GM21576 (cell line): ENCODE results near the gene FBXO8.

Experiments used
- ATAC-seq: cut with Tn5 transposase; IDR thresholded peaks from one replicate; pipeline ENCODE4 v1.9.1; 2021; ENCODE audit warnings: mild to moderate bottlenecking, moderate library complexity; ENCODE audit not compliant: unreplicated experiment

The FBXO8 gene

GRCh38 chr4:174211622-174212044 lies 71.8 kb downstream of the FBXO8 start:
- no peak for ATAC-seq

GRCh38 chr4:174210952-174211490 lies 72.4 kb downstream of the FBXO8 start:
- no peak for ATAC-seq

- ATAC-seq, result no peak
These were observed 73.1 kb downstream of the FBXO8 start for GRCh38 chr4:174210354-174210753.

- ATAC-seq, result no peak
These were observed 74.1 kb downstream of the FBXO8 start for GRCh38 chr4:174209341-174209740.

GRCh38 chr4:174207367-174207766 lies 76.1 kb downstream of the FBXO8 start:
- no peak for ATAC-seq

GRCh38 chr4:174204164-174204831 lies 79.2 kb downstream of the FBXO8 start:
- ATAC-seq, result no peak

- no peak for ATAC-seq
These were observed 81.6 kb downstream of the FBXO8 start for GRCh38 chr4:174201871-174202270.

- no peak for ATAC-seq
These were observed 83.7 kb downstream of the FBXO8 start for GRCh38 chr4:174199735-174200134.

- no peak for ATAC-seq
These were observed 84.6 kb downstream of the FBXO8 start for GRCh38 chr4:174198828-174199227.

GRCh38 chr4:174198396-174198795 lies 85.1 kb downstream of the FBXO8 start:
- ATAC-seq, result no peak

GRCh38 chr4:174193438-174194374 lies 89.8 kb downstream of the FBXO8 start:
- no peak for ATAC-seq

GRCh38 chr4:174192943-174193342 lies 90.5 kb downstream of the FBXO8 start:
- ATAC-seq, result no peak

GRCh38 chr4:174190832-174191500 lies 92.5 kb downstream of the FBXO8 start:
- ATAC-seq, result no peak

GRCh38 chr4:174189392-174190015 lies 94.0 kb downstream of the FBXO8 start:
- no peak for ATAC-seq
